ENCODE data around the gene CIRBP.

Gene CIRBP

GRCh38 chr19:1222394-1222793 lies 46.7 kb upstream of the CIRBP start:
- TF ChIP-seq SIN3A (IDR thresholded peaks at IDR 0.05; ENCODE audit: borderline replicate concordance, insufficient read depth, low read length) (no peak), TAF1 (IDR thresholded peaks at IDR 0.05; ENCODE audit: borderline replicate concordance, insufficient read depth, low read length) (no peak), REST (IDR thresholded peaks at IDR 0.05; ENCODE audit: insufficient read depth in 1 of 2, low read depth in 2 of 2, low read length in 2 of 2) (no peak), FOXP2 (optimal IDR thresholded peaks at IDR 0.05; ENCODE audit: borderline replicate concordance, extremely low read depth, extremely low read length, insufficient read depth) (no peak)

- TF ChIP-seq TAF1 (IDR thresholded peaks at IDR 0.05; ENCODE audit: borderline replicate concordance, insufficient read depth, low read length) = no peak
- no peak for TF ChIP-seq SIN3A (IDR thresholded peaks at IDR 0.05; ENCODE audit: borderline replicate concordance, insufficient read depth, low read length)
- no peak for TF ChIP-seq POLR2AphosphoS5 (IDR thresholded peaks at IDR 0.05; ENCODE audit: low read depth, low read length)
- TF ChIP-seq FOXP2 (optimal IDR thresholded peaks at IDR 0.05; ENCODE audit: borderline replicate concordance, extremely low read depth, extremely low read length, insufficient read depth) = no peak
- TF ChIP-seq REST (IDR thresholded peaks at IDR 0.05; ENCODE audit: insufficient read depth in 1 of 2, low read depth in 2 of 2, low read length in 2 of 2) = no peak
These were observed 45.9 kb upstream of the CIRBP start for GRCh38 chr19:1223018-1223855.

GRCh38 chr19:1224047-1224825 lies 44.9 kb upstream of the CIRBP start:
- no peak for TF ChIP-seq POLR2AphosphoS5 (IDR thresholded peaks at IDR 0.05; ENCODE audit: low read depth, low read length)
- TF ChIP-seq FOXP2 (optimal IDR thresholded peaks at IDR 0.05; ENCODE audit: borderline replicate concordance, extremely low read depth, extremely low read length, insufficient read depth) = no peak
- no peak for TF ChIP-seq REST (IDR thresholded peaks at IDR 0.05; ENCODE audit: insufficient read depth in 1 of 2, low read depth in 2 of 2, low read length in 2 of 2)
- TF ChIP-seq TAF1 (IDR thresholded peaks at IDR 0.05; ENCODE audit: borderline replicate concordance, insufficient read depth, low read length) = no peak
- TF ChIP-seq SIN3A (IDR thresholded peaks at IDR 0.05; ENCODE audit: borderline replicate concordance, insufficient read depth, low read length) = no peak

- TF ChIP-seq REST (IDR thresholded peaks at IDR 0.05; ENCODE audit: insufficient read depth in 1 of 2, low read depth in 2 of 2, low read length in 2 of 2) (no peak), POLR2AphosphoS5 (IDR thresholded peaks at IDR 0.05; ENCODE audit: low read depth, low read length) (no peak), FOXP2 (optimal IDR thresholded peaks at IDR 0.05; ENCODE audit: borderline replicate concordance, extremely low read depth, extremely low read length, insufficient read depth) (no peak), SIN3A (IDR thresholded peaks at IDR 0.05; ENCODE audit: borderline replicate concordance, insufficient read depth, low read length) (no peak), TAF1 (IDR thresholded peaks at IDR 0.05; ENCODE audit: borderline replicate concordance, insufficient read depth, low read length) (no peak)
These were observed 44.3 kb upstream of the CIRBP start for GRCh38 chr19:1224847-1225246.

All from PFSK-1 (cell line).